Measurements from ENCODE around the gene MRPS5. TPM values are rescaled to one million over a fixed set of nuclear protein-coding genes. Genes with fewer than 3 reads are reported as not detected.

MRPS5 gene
- total and polyA plus RNA-seq, 2 donors (not counting 1 experiment from before 2014, with no cell fraction given): 46.3 to 48.0 TPM

- Mint-ChIP-seq H3K4me3 (no peak overlapping the region), H3K4me1 (peaks cover 10% of the 10 kb centered on the region), H3K27ac (no peak overlapping the region), H3K9me3 (ENCODE audit: insufficient read depth) (no peaks in the 10 kb centered on the region), H3K27me3 (peaks cover 23% of the 10 kb centered on the region)
- DNase-seq: no peak
- Histone ChIP-seq H3K4me2 (replicated peaks; ENCODE audit: low read depth, low read length, poor library complexity, severe bottlenecking) (no peak overlapping the region), H3K36me3 (replicated peaks in 1 of 2; ENCODE audit: control extremely low read depth in 1 of 2, control insufficient read depth in 1 of 2, extremely low read depth in 1 of 2, insufficient read depth in 2 of 2, low read length in 1 of 2) (no peaks in the 10 kb centered on the region), H3K4me1 (ENCODE audit: control insufficient read depth in 2 of 2, insufficient read depth in 2 of 2, low read length in 2 of 2) (peaks cover 9 to 11% of the 10 kb centered on the region in 2 donors), H3K79me2 (ENCODE audit: control insufficient read depth, insufficient read depth, low read length) (no peaks in the 10 kb centered on the region), H3K9ac (ENCODE audit: low read length) (no peak overlapping the region), H2AFZ (ENCODE audit: insufficient read depth, low read depth, low read length, poor library complexity, severe bottlenecking) (no peak overlapping the region), H3K27me3 (replicated peaks in 1 of 4; ENCODE audit: control extremely low read depth in 1 of 4, control insufficient read depth in 3 of 4, insufficient read depth in 4 of 4, low read length in 3 of 4) (peaks cover 0 to 26% (median 8%) of the 10 kb centered on the region in 4 experiments), H3K27ac (ENCODE audit: low read length in 2 of 2) (no peak overlapping the region), H3K9me3 (ENCODE audit: control extremely low read depth in 1 of 3, control insufficient read depth in 2 of 3, insufficient read depth in 1 of 3, low read length in 2 of 3) (no peaks in the 10 kb centered on the region), H3K4me3 (ENCODE audit: control extremely low read depth in 1 of 5, extremely low read depth in 1 of 5, insufficient read depth in 1 of 5, low read depth in 2 of 5, low read length in 4 of 5) (no peak overlapping the region), H4K20me1 (ENCODE audit: control insufficient read depth, insufficient read depth, low read length, poor library complexity, severe bottlenecking) (no peaks in the 10 kb centered on the region)
- TF ChIP-seq EZH2 (IDR thresholded peaks at IDR 0.05; ENCODE audit: borderline replicate concordance, insufficient read depth, low read depth, low read length, poor library complexity, severe bottlenecking): no peak
- TF ChIP-seq CTCF (IDR thresholded peaks at IDR 0.05): no peak
- no peak for ATAC-seq (ENCODE audit: low read depth)
- ChIA-PET POLR2A (no interaction called here), CTCF (interaction anchor here (2.7 kb wide), 1 partner anchor 41 kb away, joined by 12 read pairs; no protein-coding TSS in a partner anchor)
- 41% methylated on average over 14 of the region's 15 CpGs for WGBS (ENCODE audit: insufficient coverage)
- intact Hi-C loops (cut with micrococcal nuclease): no loop called here
Observed at GRCh38 chr2:95074663-95075439, 46.8 kb downstream of the MRPS5 start.

Data from B cell (primary cell).